Panc1 (cell line): ENCODE results near the gene TMSB10.

ENCODE experiments used
- CTCF ChIP-seq: fragments of 450-650 bp; IDR thresholded peaks from 2 replicates; pipeline ENCODE4 v1.5.1; 2017; ENCODE audit warnings: mild to moderate bottlenecking
- POLR2AphosphoS5 ChIP-seq: IDR thresholded peaks from 2 replicates; pipeline ENCODE4 v1.6.1; 2012; ENCODE audit warnings: mild to moderate bottlenecking, low read depth, low read length, moderate library complexity

- TF ChIP-seq POLR2AphosphoS5 (no peak), CTCF (no peak)
Measured at GRCh38 chr2:84923009-84923408, 17.6 kb downstream of the TMSB10 start.
